ENCODE results near the gene NMT1. TPM values are rescaled to one million over a fixed set of nuclear protein-coding genes. Genes with fewer than 3 reads are reported as not detected.
A peak's percentile ranks its signal among the peaks of the same experiment; 100 is the strongest.

The NMT1 gene
- total and polyA plus RNA-seq, 9 donors, result 34.0 to 49.1 (median 37.9) TPM

DNA sequence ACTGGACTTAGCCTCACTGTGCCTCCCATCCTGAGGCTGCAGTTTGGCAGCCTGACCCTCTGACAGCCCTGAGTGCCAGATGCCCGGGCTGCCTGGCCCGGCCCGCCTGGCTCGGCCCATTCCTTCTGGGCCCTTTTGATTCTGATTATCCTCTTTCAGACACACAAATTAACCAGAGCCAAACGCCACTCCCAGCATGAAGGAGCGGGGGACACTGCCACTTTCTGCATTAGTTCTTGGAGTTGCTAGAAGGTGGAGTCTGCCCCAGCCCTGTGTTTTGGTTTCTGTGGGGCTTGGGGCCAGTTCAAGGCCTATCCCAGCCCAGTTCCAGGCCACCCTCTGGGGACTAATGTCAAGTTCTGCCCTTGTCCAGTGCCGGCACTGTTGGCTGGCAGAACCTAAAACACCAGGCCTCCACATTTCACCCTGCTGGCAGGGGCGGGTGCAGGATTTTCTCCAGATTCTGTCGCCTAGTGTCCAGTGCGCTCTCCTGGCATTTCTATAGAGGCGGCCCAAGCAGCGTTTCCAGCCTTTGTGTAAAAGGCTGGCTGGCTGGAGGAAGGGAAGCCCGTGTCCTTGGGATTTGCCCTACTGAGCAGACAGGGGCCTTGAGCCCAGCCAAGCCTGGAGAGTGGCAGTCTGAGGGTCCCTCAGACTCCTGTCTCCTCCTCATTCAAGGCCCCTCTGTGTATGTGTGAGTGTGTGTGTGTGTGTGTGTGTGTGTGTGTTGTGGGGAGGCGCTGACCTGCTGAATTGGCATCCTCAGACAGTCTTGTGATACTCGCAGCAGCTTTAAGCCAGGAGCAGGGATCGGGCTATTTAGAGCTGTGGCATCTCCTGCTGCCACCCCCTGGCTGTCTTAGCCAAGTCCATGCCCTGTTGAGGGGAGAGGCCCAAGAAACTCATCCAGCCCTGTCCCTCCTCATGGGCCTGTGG, 49.8 kb downstream of the NMT1 start:
- Histone ChIP-seq H3K27ac (ENCODE audit: low read length) (peak overlapping the region; percentile 4), H3K36me3 (ENCODE audit: control insufficient read depth, insufficient read depth, low read length) (peaks cover 48% of the 10 kb centered on the region), H3K9me3 (replicated peaks; ENCODE audit: control insufficient read depth, low read depth, low read length) (no peaks in the 10 kb centered on the region), H3K4me3 (ENCODE audit: low read length) (no peak overlapping the region), H3K4me1 (ENCODE audit: control insufficient read depth, insufficient read depth, low read length) (peaks cover 34% of the 10 kb centered on the region), H3K27me3 (ENCODE audit: control insufficient read depth, insufficient read depth, low read length) (no peaks in the 10 kb centered on the region)
- WGBS (ENCODE audit: insufficient coverage), result 72% methylated on average over 11 of the region's 16 CpGs
- peak; percentile 74 for DNase-seq

DNA sequence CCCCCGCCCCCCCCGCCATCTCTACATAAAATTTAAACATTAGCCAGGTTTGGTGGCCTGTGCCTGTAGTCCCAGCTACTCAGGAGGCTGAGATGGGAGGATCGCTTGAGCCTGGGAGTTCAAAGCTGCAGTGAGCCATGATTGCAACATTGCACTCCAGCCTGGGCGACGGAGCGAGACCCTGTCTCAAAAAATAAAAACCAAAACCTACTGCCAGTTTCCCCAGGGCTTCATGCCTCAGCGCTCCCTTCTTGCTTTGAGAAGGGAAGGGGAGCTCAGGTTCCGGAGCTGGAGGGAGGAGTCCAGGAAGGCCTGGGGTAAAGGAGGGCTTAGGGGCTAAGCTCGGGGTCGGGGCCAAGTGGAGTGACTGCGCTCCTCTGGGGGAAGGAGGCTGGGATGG, 50.7 kb downstream of the NMT1 start:
- WGBS (ENCODE audit: insufficient coverage), result 85% methylated on average over 4 of the region's 11 CpGs
- Histone ChIP-seq H3K36me3 (ENCODE audit: control insufficient read depth, insufficient read depth, low read length) (peaks cover 39% of the 10 kb centered on the region), H3K9me3 (replicated peaks; ENCODE audit: control insufficient read depth, low read depth, low read length) (no peaks in the 10 kb centered on the region), H3K27me3 (ENCODE audit: control insufficient read depth, insufficient read depth, low read length) (no peaks in the 10 kb centered on the region), H3K4me3 (ENCODE audit: low read length) (no peak overlapping the region), H3K4me1 (ENCODE audit: control insufficient read depth, insufficient read depth, low read length) (peaks cover 25% of the 10 kb centered on the region), H3K27ac (ENCODE audit: low read length) (no peak overlapping the region)
- DNase-seq, result no peak

DNA sequence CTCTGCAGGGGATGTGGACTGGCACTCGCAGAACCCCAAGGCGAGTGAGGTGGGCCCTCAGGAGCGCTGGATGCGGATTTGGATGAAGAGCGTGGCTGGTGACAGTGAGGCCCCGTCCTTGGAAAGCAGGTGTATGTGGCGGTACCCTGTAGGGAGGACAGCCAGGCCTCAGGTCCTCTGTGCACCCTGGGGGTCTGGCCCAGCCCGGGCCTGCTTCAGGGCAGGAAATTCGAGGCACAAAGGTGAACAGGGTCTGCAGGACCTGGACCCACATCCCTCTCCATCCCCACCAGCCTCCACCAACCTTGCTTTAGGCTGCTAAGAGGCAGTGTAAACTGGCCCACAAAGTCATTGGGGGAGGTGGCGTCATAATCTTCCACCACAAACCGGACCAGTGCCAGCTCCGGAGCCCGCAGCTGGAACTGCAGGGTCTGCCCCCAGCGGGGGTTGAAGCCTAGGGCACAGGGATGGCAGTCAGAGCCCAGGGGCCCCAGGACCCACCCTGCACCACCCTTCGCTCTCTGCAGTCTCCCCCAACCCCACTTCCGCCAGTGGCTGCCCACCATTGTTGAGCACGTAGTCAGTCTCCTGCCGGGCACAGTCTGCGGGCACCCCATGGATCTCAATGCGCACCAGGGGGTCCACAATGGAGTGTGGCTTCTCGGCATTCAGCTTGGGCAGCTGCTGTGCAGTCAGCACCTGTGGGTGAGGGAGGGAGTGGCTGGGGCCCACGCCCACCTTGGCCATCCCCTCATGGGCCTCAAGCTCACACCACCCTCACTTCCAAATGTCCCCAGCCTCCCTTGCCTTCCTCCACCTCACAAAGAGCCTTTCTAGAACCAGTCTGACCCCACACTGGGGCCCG, 51.7 kb downstream of the NMT1 start:
- no peak for DNase-seq
- peaks cover 31% of the 10 kb centered on the region for H3K36me3 ChIP-seq (ENCODE audit: control insufficient read depth, insufficient read depth, low read length)
- no peak overlapping the region for H3K4me3 ChIP-seq (ENCODE audit: low read length)
- WGBS (ENCODE audit: insufficient coverage), result 94% methylated on average over 19 of the region's 23 CpGs
- no peak overlapping the region for H3K27ac ChIP-seq (ENCODE audit: low read length)
- peaks cover 15% of the 10 kb centered on the region for H3K4me1 ChIP-seq (ENCODE audit: control insufficient read depth, insufficient read depth, low read length)
- H3K27me3 ChIP-seq (ENCODE audit: control insufficient read depth, insufficient read depth, low read length), result no peaks in the 10 kb centered on the region
- H3K9me3 ChIP-seq (replicated peaks; ENCODE audit: control insufficient read depth, low read depth, low read length), result no peaks in the 10 kb centered on the region

DNA sequence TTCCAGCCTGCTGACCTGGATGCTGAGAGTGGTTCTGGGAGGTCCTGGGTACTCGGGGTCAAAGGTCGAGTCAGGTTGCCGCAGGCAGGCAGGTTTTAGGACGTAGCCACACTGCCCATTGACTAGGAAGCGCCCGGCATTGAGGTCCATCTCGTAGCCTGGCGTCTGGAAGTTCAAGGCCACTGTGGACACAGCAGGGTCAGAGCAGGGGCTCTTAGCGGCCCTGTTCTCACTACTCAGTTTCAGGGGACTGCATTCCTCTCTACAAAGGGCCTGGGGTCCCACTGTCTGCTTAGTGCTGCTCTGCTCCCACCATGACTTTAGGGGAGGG, 52.3 kb downstream of the NMT1 start:
- no peaks in the 10 kb centered on the region for H3K27me3 ChIP-seq (ENCODE audit: control insufficient read depth, insufficient read depth, low read length)
- no peaks in the 10 kb centered on the region for H3K9me3 ChIP-seq (replicated peaks; ENCODE audit: control insufficient read depth, low read depth, low read length)
- no peak for DNase-seq
- H3K36me3 ChIP-seq (ENCODE audit: control insufficient read depth, insufficient read depth, low read length), result peaks cover 31% of the 10 kb centered on the region
- no peak overlapping the region for H3K4me3 ChIP-seq (ENCODE audit: low read length)
- H3K4me1 ChIP-seq (ENCODE audit: control insufficient read depth, insufficient read depth, low read length), result peaks cover 12% of the 10 kb centered on the region
- no peak overlapping the region for H3K27ac ChIP-seq (ENCODE audit: low read length)
- 92% methylated on average over 8 of the region's 9 CpGs for WGBS (ENCODE audit: insufficient coverage)

DNA sequence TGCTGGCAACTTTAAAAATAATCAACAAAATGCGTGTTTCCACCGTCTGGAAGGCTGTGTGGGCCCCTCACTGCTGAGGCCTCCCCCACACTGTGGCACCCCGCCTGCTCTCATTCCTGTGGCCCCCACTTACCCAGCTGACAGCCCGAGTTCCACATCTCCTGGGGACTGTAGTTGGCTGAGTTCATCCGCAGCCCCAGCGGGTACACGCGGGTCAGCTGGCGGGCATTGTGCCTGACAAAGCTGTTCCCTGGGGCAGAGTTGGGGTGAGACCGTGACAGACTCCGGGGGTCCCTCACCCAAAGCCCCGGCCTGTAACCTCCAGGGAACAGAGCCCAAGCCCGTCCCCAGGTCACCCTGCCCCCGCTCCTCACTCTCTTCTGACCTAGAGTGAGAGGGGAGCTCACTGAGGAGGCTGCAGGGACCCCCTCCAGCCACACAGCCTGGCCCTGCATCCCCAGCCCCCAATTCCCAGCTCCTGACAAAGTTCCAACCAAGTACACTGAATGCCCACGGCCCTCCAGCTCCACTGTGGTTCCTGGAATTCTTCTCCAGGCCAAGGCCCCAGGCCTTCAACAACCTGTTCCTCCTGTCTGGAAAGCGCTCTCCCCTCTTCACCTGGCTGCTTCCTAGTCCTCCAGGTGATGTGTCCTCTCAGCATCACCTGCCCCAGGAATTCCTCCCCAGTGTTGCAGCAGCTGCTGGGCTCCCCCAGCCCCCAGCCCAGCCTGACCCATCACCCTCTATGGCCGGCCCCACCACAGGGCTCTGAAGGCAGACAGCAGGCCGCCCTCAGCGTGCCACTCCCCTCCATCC, 53.2 kb downstream of the NMT1 start:
- DNase-seq, result no peak
- no peaks in the 10 kb centered on the region for H3K9me3 ChIP-seq (replicated peaks; ENCODE audit: control insufficient read depth, low read depth, low read length)
- H3K27ac ChIP-seq (ENCODE audit: low read length), result no peak overlapping the region
- no peaks in the 10 kb centered on the region for H3K27me3 ChIP-seq (ENCODE audit: control insufficient read depth, insufficient read depth, low read length)
- 65% methylated on average over 13 of the region's 19 CpGs for WGBS (ENCODE audit: insufficient coverage)
- peaks cover 12% of the 10 kb centered on the region for H3K4me1 ChIP-seq (ENCODE audit: control insufficient read depth, insufficient read depth, low read length)
- H3K4me3 ChIP-seq (ENCODE audit: low read length), result no peak overlapping the region
- peaks cover 25% of the 10 kb centered on the region for H3K36me3 ChIP-seq (ENCODE audit: control insufficient read depth, insufficient read depth, low read length)

DNA sequence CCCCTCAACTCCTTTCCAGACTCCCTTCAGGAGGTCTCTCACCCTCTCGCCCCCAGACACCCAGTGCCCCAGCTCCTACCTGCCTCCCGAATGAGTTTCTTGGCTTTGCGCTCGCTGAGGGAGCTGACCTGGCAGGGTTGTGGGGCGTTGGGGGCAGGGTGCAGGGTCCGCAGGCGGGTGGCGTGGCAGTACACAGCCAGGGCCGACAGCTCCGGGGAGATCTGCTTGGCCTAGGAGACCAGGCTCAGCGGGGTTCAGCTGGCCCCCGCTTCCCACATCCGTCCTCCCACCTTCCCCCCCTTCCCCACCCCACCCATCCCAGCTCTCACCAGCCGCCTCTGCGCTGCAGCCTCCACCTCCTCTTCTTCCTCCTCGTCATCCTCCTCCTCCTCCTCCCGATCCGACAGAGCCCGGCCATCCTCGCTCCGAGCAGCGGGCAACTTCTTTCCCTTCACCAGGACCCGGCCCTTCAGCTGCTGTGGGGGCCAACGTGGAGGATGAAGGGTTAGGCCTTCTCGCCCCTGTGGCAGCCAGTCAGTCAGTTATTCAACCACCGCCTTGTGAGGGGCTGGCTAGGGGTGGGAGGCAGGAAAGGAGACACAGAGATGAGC, 54.0 kb downstream of the NMT1 start:
- Histone ChIP-seq H3K4me1 (ENCODE audit: control insufficient read depth, insufficient read depth, low read length) (peaks cover 17% of the 10 kb centered on the region), H3K27me3 (ENCODE audit: control insufficient read depth, insufficient read depth, low read length) (no peaks in the 10 kb centered on the region), H3K4me3 (ENCODE audit: low read length) (no peak overlapping the region), H3K27ac (ENCODE audit: low read length) (no peak overlapping the region), H3K36me3 (ENCODE audit: control insufficient read depth, insufficient read depth, low read length) (peaks cover 23% of the 10 kb centered on the region), H3K9me3 (replicated peaks; ENCODE audit: control insufficient read depth, low read depth, low read length) (no peaks in the 10 kb centered on the region)
- no peak for DNase-seq
- 74% methylated on average over 23 of the region's 26 CpGs for WGBS (ENCODE audit: insufficient coverage)

DNA sequence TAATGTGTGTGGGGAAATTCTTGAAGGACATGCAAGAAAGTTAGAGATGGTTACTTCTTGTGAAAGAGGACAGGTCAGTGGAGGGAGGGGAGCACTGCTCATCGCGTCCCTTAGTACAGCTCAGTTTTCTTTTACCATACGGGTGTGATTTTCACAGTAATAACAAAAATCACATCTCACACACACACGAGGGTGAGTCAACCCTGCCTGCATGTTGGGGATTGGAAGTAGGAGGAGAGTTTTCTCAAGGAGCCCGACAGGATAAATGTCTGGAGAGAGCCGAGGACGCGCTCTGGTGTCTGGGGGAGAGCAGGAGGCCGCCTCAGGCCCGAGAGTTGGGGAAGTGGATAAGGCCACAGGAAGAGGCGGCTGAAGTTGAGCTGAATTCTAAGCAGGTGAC, 54.8 kb downstream of the NMT1 start:
- H3K9me3 ChIP-seq (replicated peaks; ENCODE audit: control insufficient read depth, low read depth, low read length), result no peaks in the 10 kb centered on the region
- H3K4me3 ChIP-seq (ENCODE audit: low read length), result no peak overlapping the region
- H3K4me1 ChIP-seq (ENCODE audit: control insufficient read depth, insufficient read depth, low read length), result peaks cover 19% of the 10 kb centered on the region
- WGBS (ENCODE audit: insufficient coverage), result 38% methylated on average over 7 of the region's 11 CpGs
- peaks cover 23% of the 10 kb centered on the region for H3K36me3 ChIP-seq (ENCODE audit: control insufficient read depth, insufficient read depth, low read length)
- no peak for DNase-seq
- H3K27me3 ChIP-seq (ENCODE audit: control insufficient read depth, insufficient read depth, low read length), result peaks cover 2% of the 10 kb centered on the region
- no peak overlapping the region for H3K27ac ChIP-seq (ENCODE audit: low read length)

DNA sequence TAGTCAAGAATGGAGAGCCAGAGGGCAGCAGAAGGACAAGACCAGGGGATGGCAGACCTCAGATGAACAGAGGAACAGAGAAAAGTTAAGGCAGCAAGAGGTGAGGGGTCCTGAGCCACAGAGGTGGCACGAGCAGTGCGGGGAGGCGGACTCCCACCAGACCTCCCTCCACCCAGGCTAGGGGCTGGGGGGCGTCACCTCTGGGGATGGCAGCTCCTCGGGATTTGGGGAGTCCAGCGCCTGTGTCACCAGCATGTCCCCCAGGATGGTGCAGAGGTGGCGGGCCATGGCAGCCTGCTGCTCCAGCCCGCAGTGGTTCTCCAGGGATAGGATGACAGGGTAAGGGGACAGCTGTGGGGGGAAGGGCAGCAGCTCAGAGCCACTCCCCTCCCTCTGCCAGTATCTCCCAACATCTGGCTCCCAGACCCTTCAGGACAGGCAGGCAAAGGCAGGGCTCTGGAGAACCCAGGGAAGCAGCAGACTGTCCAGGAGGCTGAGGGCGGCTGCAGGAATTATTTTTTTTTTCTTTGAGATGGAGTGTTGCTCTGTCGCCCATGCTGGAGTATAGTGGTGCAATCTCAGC, 55.4 kb downstream of the NMT1 start:
- Histone ChIP-seq H3K27me3 (ENCODE audit: control insufficient read depth, insufficient read depth, low read length) (peaks cover 2% of the 10 kb centered on the region), H3K4me3 (ENCODE audit: low read length) (no peak overlapping the region), H3K36me3 (ENCODE audit: control insufficient read depth, insufficient read depth, low read length) (peaks cover 23% of the 10 kb centered on the region), H3K27ac (ENCODE audit: low read length) (no peak overlapping the region), H3K9me3 (replicated peaks; ENCODE audit: control insufficient read depth, low read depth, low read length) (no peaks in the 10 kb centered on the region), H3K4me1 (ENCODE audit: control insufficient read depth, insufficient read depth, low read length) (peaks cover 13% of the 10 kb centered on the region)
- WGBS (ENCODE audit: insufficient coverage), result 100% methylated on average over 4 of the region's 10 CpGs
- DNase-seq, result no peak

DNA sequence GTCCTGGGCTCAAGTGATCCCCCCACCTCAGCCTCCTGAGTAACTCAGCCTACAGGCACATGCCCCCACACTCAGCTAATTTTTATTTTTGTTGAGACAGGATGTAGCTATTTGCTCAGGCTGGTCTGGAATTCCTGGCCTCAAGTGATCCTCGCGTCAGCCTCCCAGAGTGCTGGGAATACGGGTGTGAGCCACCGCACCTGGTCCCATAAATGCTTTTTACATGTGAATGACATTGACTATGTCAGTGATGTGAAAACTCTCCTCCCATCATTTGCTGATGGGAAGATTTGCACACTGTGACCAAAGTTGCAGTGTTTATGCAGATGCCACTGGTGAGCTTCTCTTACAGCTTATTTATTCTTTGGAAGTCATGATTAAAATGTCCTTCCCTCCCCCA, 56.2 kb downstream of the NMT1 start:
- H3K36me3 ChIP-seq (ENCODE audit: control insufficient read depth, insufficient read depth, low read length), result peaks cover 23% of the 10 kb centered on the region
- peaks cover 6% of the 10 kb centered on the region for H3K27me3 ChIP-seq (ENCODE audit: control insufficient read depth, insufficient read depth, low read length)
- DNase-seq, result no peak
- 80% methylated on average over 2 of the region's 4 CpGs for WGBS (ENCODE audit: insufficient coverage)
- H3K4me1 ChIP-seq (ENCODE audit: control insufficient read depth, insufficient read depth, low read length), result peaks cover 11% of the 10 kb centered on the region
- H3K4me3 ChIP-seq (ENCODE audit: low read length), result no peak overlapping the region
- no peaks in the 10 kb centered on the region for H3K9me3 ChIP-seq (replicated peaks; ENCODE audit: control insufficient read depth, low read depth, low read length)
- H3K27ac ChIP-seq (ENCODE audit: low read length), result no peak overlapping the region
